ENCODE results near the gene MAG. TPM values are rescaled to one million over a fixed set of nuclear protein-coding genes. Genes with fewer than 3 reads are reported as not detected.

Gene MAG
- total and polyA plus RNA-seq, 2 of the 8 experiments (the other 6 are each of a cell fraction or from before 2014, with no cell fraction given) = 0.20 to 1.3 TPM

- H3K9me3 ChIP-seq (ENCODE audit: insufficient read depth in 2 of 2, low read depth in 1 of 2, low read length in 1 of 2) = no peaks in the 10 kb centered on the region
- 87% methylated on average over 9 of the region's 9 CpGs; no CpG with 5 or more reads in 1 of the 2 experiments for WGBS, 2 experiments (ENCODE audit: extremely low coverage in 1 of 2, insufficient coverage in 1 of 2, insufficient read length in 1 of 2, insufficient replicate concordance in 2 of 2, low coverage in 1 of 2, low lambda C conversion rate in 2 of 2, missing lambda C conversion rate in 1 of 2)
- H2BK120ac ChIP-seq (replicated peaks; ENCODE audit: low read depth, low read length) = no peak overlapping the region
- no peaks in the 10 kb centered on the region for H3K27me3 ChIP-seq (replicated peaks in 1 of 4; ENCODE audit: control insufficient read depth in 3 of 4, extremely low read depth in 1 of 4, insufficient read depth in 3 of 4, low read length in 3 of 4)
- no peak overlapping the region for H4K91ac ChIP-seq (replicated peaks; ENCODE audit: insufficient read length, low read length)
- H3K4ac ChIP-seq (replicated peaks; ENCODE audit: insufficient read length, low read depth, low read length) = no peak overlapping the region
- no peak overlapping the region for H2AK5ac ChIP-seq (ENCODE audit: low read depth, low read length)
- H4K20me1 ChIP-seq (replicated peaks in 1 of 2; ENCODE audit: control insufficient read depth in 1 of 2, insufficient read depth in 2 of 2, low read length in 2 of 2) = no peaks in the 10 kb centered on the region
- no peak overlapping the region for H2AFZ ChIP-seq (ENCODE audit: low read length)
- H2BK5ac ChIP-seq (ENCODE audit: low read depth, low read length) = no peak overlapping the region
- no peak overlapping the region for H3K23ac ChIP-seq (ENCODE audit: insufficient read length)
- no peak overlapping the region for H3K27ac ChIP-seq (ENCODE audit: low read depth, low read length)
- no peaks in the 10 kb centered on the region for H3K23me2 ChIP-seq (ENCODE audit: low read depth, low read length)
- FAIRE-seq = no peak
- no peak overlapping the region for H2BK12ac ChIP-seq (ENCODE audit: low read depth, low read length)
- H3K4me3 ChIP-seq (ENCODE audit: extremely low read depth in 1 of 4, insufficient read depth in 2 of 4, low read depth in 3 of 4, low read length in 4 of 4) = no peak overlapping the region
- no peaks in the 10 kb centered on the region for H3K79me2 ChIP-seq (ENCODE audit: control insufficient read depth in 1 of 2, insufficient read depth in 2 of 2, low read length in 2 of 2)
- no peak overlapping the region for H3K56ac ChIP-seq (replicated peaks; ENCODE audit: insufficient read length, low read depth, low read length)
- H3K79me1 ChIP-seq (ENCODE audit: low read depth, low read length) = no peaks in the 10 kb centered on the region
- no peak for DNase-seq (ENCODE audit: low read depth in 1 of 2, low spot score in 2 of 2)
- H3K9ac ChIP-seq (replicated peaks in 1 of 4; ENCODE audit: extremely low read depth in 1 of 4, low read depth in 3 of 4, low read length in 3 of 4) = no peak overlapping the region
- POLR2A ChIA-PET (ENCODE audit: partially characterized antibody) = interaction anchor here (0.7 kb wide), 1 partner anchor 9 kb away, joined by 3 read pairs; no protein-coding TSS in a partner anchor
- H3K18ac ChIP-seq (ENCODE audit: extremely low read depth, low read length) = no peak overlapping the region
- no peak overlapping the region for H4K8ac ChIP-seq (ENCODE audit: extremely low read depth, insufficient read depth, low read length)
- H3K4me2 ChIP-seq (ENCODE audit: insufficient read depth in 1 of 2, low read depth in 2 of 2, low read length in 2 of 2) = no peak overlapping the region
- no peaks in the 10 kb centered on the region for H3K36me3 ChIP-seq (ENCODE audit: control insufficient read depth in 2 of 4, insufficient read depth in 4 of 4, low read length in 3 of 4)
- H4K5ac ChIP-seq (ENCODE audit: insufficient read length, low read depth, low read length) = no peak overlapping the region
- H2BK15ac ChIP-seq (ENCODE audit: low read length) = no peak overlapping the region
- H2BK20ac ChIP-seq (ENCODE audit: low read length) = no peak overlapping the region
- H3K14ac ChIP-seq (ENCODE audit: insufficient read length) = no peak overlapping the region
- CTCF ChIA-PET (ENCODE audit: partially characterized antibody) = interaction anchor here (0.6 to 1.9 kb wide), 9 partner anchors 9 to 201 kb away, joined by 3 to 8 read pairs (median 3); partner anchors contain the start of gene FXYD3
- no peaks in the 10 kb centered on the region for H3K4me1 ChIP-seq (replicated peaks in 1 of 4; ENCODE audit: control insufficient read depth in 3 of 4, insufficient read depth in 4 of 4, low read length in 3 of 4)
- TF ChIP-seq CHD1 (IDR thresholded peaks at IDR 0.05; ENCODE audit: low read depth, low read length) = no peak
- no peak for TF ChIP-seq TBP (IDR thresholded peaks at IDR 0.05; ENCODE audit: low read depth, low read length)
- no peak for TF ChIP-seq PHF8 (conservative IDR thresholded peaks at IDR 0.05; ENCODE audit: low read depth, low read length)
- TF ChIP-seq POLR2AphosphoS5 (IDR thresholded peaks at IDR 0.05; ENCODE audit: low read depth, low read length) = no peak
- no peak for TF ChIP-seq NANOG (IDR thresholded peaks at IDR 0.05; ENCODE audit: insufficient read depth, low read depth, low read length, poor library complexity, severe bottlenecking)
- no peak for TF ChIP-seq JUND (IDR thresholded peaks at IDR 0.05; ENCODE audit: low read length)
- no peak for TF ChIP-seq JUN (IDR thresholded peaks at IDR 0.05; ENCODE audit: low read depth, low read length)
- TF ChIP-seq SIX5 (IDR thresholded peaks at IDR 0.05; ENCODE audit: low read depth, low read length) = no peak
- no peak for TF ChIP-seq EP300 (IDR thresholded peaks at IDR 0.05; ENCODE audit: borderline replicate concordance in 1 of 2, low read depth in 2 of 2, low read length in 2 of 2)
Observed at GRCh38 chr19:35315883-35316282, 23.9 kb downstream of the MAG start.

Measured in H1 (cell line).